Lung (tissue), 12 donors: ENCODE results near the gene C18orf32. TPM values are rescaled to one million over a fixed set of nuclear protein-coding genes. Genes with fewer than 3 reads are reported as not detected.
A peak's percentile ranks its signal among the peaks of the same experiment; 100 is the strongest.

Experiments used
- ATAC-seq: fragments of 200-7000 bp; cut with Tn5 transposase; one replicate; pipeline ENCODE4 v1.9.1; 2020; ENCODE audit warnings: moderate number of reproducible peaks; ENCODE audit not compliant: insufficient read depth, low FRiP score
- DNase-seq, 3 donors: peaks; one replicate each; pipeline ENCODE4 v3.0.0-alpha.2; 2013 to 2017
- H3K27ac ChIP-seq, 2 donors: one replicate each; pipeline ENCODE4 v1.5.1; 2013; ENCODE audit warnings: mild to moderate bottlenecking in 2 of 2, moderate library complexity in 2 of 2, control low read depth in 1 of 2, inconsistent platforms in 1 of 2, low read depth in 1 of 2, low read length in 1 of 2
- H3K27me3 ChIP-seq, 3 donors: one replicate each; pipeline ENCODE4 v1.5.1; 2013; ENCODE audit warnings: low read length in 2 of 3; ENCODE audit not compliant: control insufficient read depth in 3 of 3, insufficient read depth in 3 of 3
- H3K36me3 ChIP-seq, 4 donors: one replicate each; pipeline ENCODE4 v1.5.1; 2013; ENCODE audit warnings: low read length in 4 of 4, mild to moderate bottlenecking in 1 of 4, moderate library complexity in 1 of 4; ENCODE audit not compliant: control insufficient read depth in 4 of 4, insufficient read depth in 4 of 4
- H3K4me1 ChIP-seq, 5 donors: one replicate each; pipeline ENCODE4 v1.5.1; 2013; ENCODE audit warnings: low read length in 5 of 5, mild to moderate bottlenecking in 2 of 5, moderate library complexity in 1 of 5; ENCODE audit not compliant: control insufficient read depth in 5 of 5, insufficient read depth in 5 of 5
- H3K4me3 ChIP-seq: one replicate; pipeline ENCODE4 v1.5.1; 2013; ENCODE audit warnings: mild to moderate bottlenecking, control low read depth, moderate library complexity
- H3K9ac ChIP-seq, 2 donors: one replicate each; pipeline ENCODE4 v1.5.1; 2013; ENCODE audit warnings: low read length in 2 of 2, control low read depth in 1 of 2; ENCODE audit not compliant: insufficient read depth in 1 of 2
- H3K9me3 ChIP-seq, 4 donors: one replicate each; pipeline ENCODE4 v1.5.1; 2013; ENCODE audit warnings: low read length in 3 of 4, mild to moderate bottlenecking in 1 of 4, moderate library complexity in 1 of 4; ENCODE audit not compliant: control insufficient read depth in 4 of 4, insufficient read depth in 3 of 4
- WGBS, 2 donors: extraction: QIAGEN DNeasy Blood & Tissue Kit; methylation state at CpG; one replicate each; pipeline ENCODE4 v1.1.7; 2013; 5-methylcytosine and 5-hydroxymethylcytosine counted together
- polyA plus RNA-seq, 2 donors: library from polyadenylated mRNA; stranded (reverse); fragments of 200-250 nt; gene quantifications; one replicate each; pipeline ENCODE4 v1.2.1, GENCODE V29; 2013
- total RNA-seq, 2 donors: library from RNA; depleted of rRNA in 1 of 2; stranded (reverse); fragments of >200 nt in 1 of 2; gene quantifications; one replicate each; pipeline ENCODE4 v1.2.1, GENCODE V29; 2014 to 2021
- TF ChIP-seq, protein P1 (sequence below): IDR thresholded peaks from 2 replicates; pipeline ENCODE4 v1.5.1; 2012; ENCODE audit warnings: mild to moderate bottlenecking; ENCODE audit errors: control extremely low read depth, extremely low read depth
- donor health status: control.
- donor health status: control.
- donor health status: Bipolar disorder and iron deficiency.
- donor health status: healthy.
- donor health status: DM: yes; HTN: yes; CAD: no.

The C18orf32 gene
- total and polyA plus RNA-seq, 4 donors = 50.9 to 81.7 (median 67.7) TPM

DNA sequence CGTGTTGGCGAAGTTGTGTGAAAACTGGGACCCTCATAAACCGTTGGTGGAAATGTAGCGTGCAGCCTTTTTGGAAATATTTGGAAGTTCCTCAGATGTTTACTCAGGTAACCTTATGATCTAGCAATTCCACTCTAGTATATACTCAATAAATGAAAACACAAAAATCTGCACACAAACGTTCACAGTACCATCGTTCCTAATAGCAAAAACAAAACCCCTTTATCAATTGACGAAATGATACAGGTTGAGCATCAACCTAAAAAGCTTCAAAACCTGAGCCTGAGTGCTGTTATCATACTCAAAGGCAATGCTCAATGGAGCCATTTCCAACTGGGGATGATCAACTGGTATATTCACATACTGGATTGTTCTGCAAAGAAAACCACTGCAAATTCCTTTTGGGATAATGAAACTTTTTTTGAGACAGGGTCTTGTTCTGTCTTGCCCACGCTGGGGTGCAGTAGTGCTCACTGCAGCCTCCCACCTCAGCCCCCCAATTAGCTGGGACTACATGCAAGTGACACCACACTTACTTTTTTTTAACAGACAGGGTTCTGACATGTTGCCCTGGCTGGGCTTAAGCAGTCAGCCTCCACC lies 777 bp upstream of the C18orf32 start:
- Histone ChIP-seq H3K27ac (peak overlapping the region; percentile 97 to 98), H3K36me3 (peaks cover 9 to 35% (median 31%) of the 10 kb centered on the region in 4 donors), H3K9ac (peak overlapping the region in 1 of 2 donors; percentile 61), H3K27me3 (no peaks in the 10 kb centered on the region), H3K4me3 (no peak overlapping the region), H3K4me1 (peaks cover 0 to 29% (median 12%) of the 10 kb centered on the region in 5 donors), H3K9me3 (no peaks in the 10 kb centered on the region)
- DNase-seq = no peak
- no peak for ATAC-seq
- TF ChIP-seq, protein P1, sequence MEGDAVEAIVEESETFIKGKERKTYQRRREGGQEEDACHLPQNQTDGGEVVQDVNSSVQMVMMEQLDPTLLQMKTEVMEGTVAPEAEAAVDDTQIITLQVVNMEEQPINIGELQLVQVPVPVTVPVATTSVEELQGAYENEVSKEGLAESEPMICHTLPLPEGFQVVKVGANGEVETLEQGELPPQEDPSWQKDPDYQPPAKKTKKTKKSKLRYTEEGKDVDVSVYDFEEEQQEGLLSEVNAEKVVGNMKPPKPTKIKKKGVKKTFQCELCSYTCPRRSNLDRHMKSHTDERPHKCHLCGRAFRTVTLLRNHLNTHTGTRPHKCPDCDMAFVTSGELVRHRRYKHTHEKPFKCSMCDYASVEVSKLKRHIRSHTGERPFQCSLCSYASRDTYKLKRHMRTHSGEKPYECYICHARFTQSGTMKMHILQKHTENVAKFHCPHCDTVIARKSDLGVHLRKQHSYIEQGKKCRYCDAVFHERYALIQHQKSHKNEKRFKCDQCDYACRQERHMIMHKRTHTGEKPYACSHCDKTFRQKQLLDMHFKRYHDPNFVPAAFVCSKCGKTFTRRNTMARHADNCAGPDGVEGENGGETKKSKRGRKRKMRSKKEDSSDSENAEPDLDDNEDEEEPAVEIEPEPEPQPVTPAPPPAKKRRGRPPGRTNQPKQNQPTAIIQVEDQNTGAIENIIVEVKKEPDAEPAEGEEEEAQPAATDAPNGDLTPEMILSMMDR = no peak
- 77 to 81% methylated on average over 8 of the region's 8 CpGs for WGBS, 2 donors

GRCh38 chr18:49486606-49486952 lies 455 bp downstream of the C18orf32 start:
- no peaks in the 10 kb centered on the region for H3K9me3 ChIP-seq
- H3K4me3 ChIP-seq = peak overlapping the region; percentile 66
- TF ChIP-seq, protein P1 = no peak
- ATAC-seq = peak; percentile 4
- H3K36me3 ChIP-seq = peaks cover 11 to 36% (median 32%) of the 10 kb centered on the region in 4 donors
- peak in 1 of 3 donors; percentile 57 for DNase-seq
- peak overlapping the region; percentile 97 to 98 for H3K27ac ChIP-seq
- WGBS, 2 donors = 2% methylated on average over 10 of the region's 10 CpGs
- no peaks in the 10 kb centered on the region for H3K27me3 ChIP-seq
- H3K4me1 ChIP-seq = peaks cover 0 to 26% (median 12%) of the 10 kb centered on the region in 5 donors
- H3K9ac ChIP-seq = peak overlapping the region; percentile 86 to 95

DNA sequence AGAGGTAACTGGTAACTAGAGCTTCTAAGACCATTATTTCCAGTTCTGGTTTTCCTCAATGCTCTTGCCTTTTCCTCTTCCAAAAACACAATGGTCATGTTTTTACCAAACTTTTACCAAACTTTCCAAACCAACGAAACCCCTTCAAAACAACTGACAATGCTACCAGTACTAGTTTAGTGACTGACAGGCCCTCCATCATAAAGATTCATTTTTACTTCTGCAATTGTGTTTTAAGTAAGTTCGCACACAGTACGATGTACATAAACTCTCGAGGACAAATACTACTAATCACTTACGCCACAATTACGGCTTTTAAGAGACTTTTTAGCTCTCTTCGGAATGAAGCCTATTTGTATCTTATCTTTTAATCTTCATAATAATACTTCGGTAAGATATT lies 900 bp downstream of the C18orf32 start:
- Histone ChIP-seq H3K9ac (peak overlapping the region; percentile 86 to 95), H3K36me3 (peaks cover 12 to 32% (median 31%) of the 10 kb centered on the region in 4 donors), H3K27me3 (no peaks in the 10 kb centered on the region), H3K4me3 (no peak overlapping the region), H3K4me1 (peaks cover 0 to 22% (median 7%) of the 10 kb centered on the region in 5 donors), H3K27ac (peak overlapping the region in 1 of 2 donors; percentile 98), H3K9me3 (no peaks in the 10 kb centered on the region)
- ATAC-seq (no peak), DNase-seq (no peak)
- TF ChIP-seq, protein P1 = no peak
- 18 to 30% methylated on average over 8 of the region's 8 CpGs for WGBS, 2 donors

DNA sequence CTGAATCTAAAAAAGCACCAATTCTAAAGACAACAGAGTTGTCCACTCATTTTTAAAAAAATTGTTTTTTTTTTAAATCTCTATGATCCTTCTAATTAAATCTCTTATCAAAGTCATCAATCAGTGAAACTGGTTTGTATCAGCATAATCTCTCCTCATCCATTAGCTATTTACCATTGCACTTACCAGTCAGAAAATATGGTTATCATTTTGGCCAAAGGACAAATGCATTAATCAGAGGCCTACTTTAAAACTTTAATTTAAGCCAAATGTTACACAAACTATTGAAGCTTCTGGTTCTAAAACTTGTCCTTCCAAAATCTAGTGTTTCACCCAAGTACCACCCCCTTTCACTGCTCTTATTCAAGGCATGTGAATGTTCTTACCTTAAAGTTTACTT lies 3.8 kb downstream of the C18orf32 start:
- Histone ChIP-seq H3K4me1 (peaks cover 0 to 19% (median 5%) of the 10 kb centered on the region in 5 donors), H3K27me3 (no peaks in the 10 kb centered on the region), H3K4me3 (no peak overlapping the region), H3K9me3 (no peaks in the 10 kb centered on the region), H3K27ac (no peak overlapping the region), H3K9ac (no peak overlapping the region), H3K36me3 (peaks cover 13 to 19% (median 17%) of the 10 kb centered on the region in 4 donors)
- ATAC-seq (no peak), DNase-seq (no peak)
- TF ChIP-seq, protein P1 = no peak
